ENCODE data around the gene MYO1G. TPM values are rescaled to one million over a fixed set of nuclear protein-coding genes. Genes with fewer than 3 reads are reported as not detected.

MYO1G gene
- total and polyA plus RNA-seq, 2 donors, result 47.0 to 56.2 TPM

GRCh38 chr7:44984478-44984758 is 5.6 kb upstream of the MYO1G start:
- Histone ChIP-seq H3K36me3 (ENCODE audit: control insufficient read depth in 2 of 2, insufficient read depth in 2 of 2, low read length in 1 of 2) (peaks cover 32 to 39% of the 10 kb centered on the region in 2 donors), H3K27me3 (ENCODE audit: control insufficient read depth in 2 of 2, insufficient read depth in 1 of 2, low read length in 1 of 2) (no peaks in the 10 kb centered on the region), H3K9me3 (ENCODE audit: control insufficient read depth in 2 of 2, insufficient read depth in 1 of 2, low read length in 1 of 2) (no peaks in the 10 kb centered on the region), H3K4me3 (ENCODE audit: low read length in 2 of 2) (peak overlapping the region in 1 of 2 donors; percentile 72), H3K4me1 (ENCODE audit: control insufficient read depth in 2 of 2, insufficient read depth in 2 of 2, low read length in 2 of 2) (peaks cover 33 to 55% of the 10 kb centered on the region in 2 donors), H3K27ac (ENCODE audit: low read depth in 1 of 2, low read length in 1 of 2) (no peak overlapping the region)
- WGBS, result 75% methylated on average over 3 of the region's 3 CpGs
- DNase-seq (ENCODE audit: low read depth in 6 of 9, low spot score in 9 of 9), result no peak

- WGBS, result 96% methylated on average over 6 of the region's 6 CpGs
- H3K4me1 ChIP-seq (ENCODE audit: control insufficient read depth in 2 of 2, insufficient read depth in 2 of 2, low read length in 2 of 2), result peaks cover 37 to 60% of the 10 kb centered on the region in 2 donors
- no peak overlapping the region for H3K4me3 ChIP-seq (ENCODE audit: low read length in 2 of 2)
- no peaks in the 10 kb centered on the region for H3K9me3 ChIP-seq (ENCODE audit: control insufficient read depth in 2 of 2, insufficient read depth in 1 of 2, low read length in 1 of 2)
- peaks cover 32 to 39% of the 10 kb centered on the region in 2 donors for H3K36me3 ChIP-seq (ENCODE audit: control insufficient read depth in 2 of 2, insufficient read depth in 2 of 2, low read length in 1 of 2)
- H3K27me3 ChIP-seq (ENCODE audit: control insufficient read depth in 2 of 2, insufficient read depth in 1 of 2, low read length in 1 of 2), result no peaks in the 10 kb centered on the region
- DNase-seq (ENCODE audit: low read depth in 6 of 9, low spot score in 9 of 9), result no peak
- H3K27ac ChIP-seq (ENCODE audit: low read depth in 1 of 2, low read length in 1 of 2), result no peak overlapping the region
Measured at GRCh38 chr7:44983742-44984477, 5.1 kb upstream of the MYO1G start.

- Histone ChIP-seq H3K27me3 (ENCODE audit: control insufficient read depth in 2 of 2, insufficient read depth in 1 of 2, low read length in 1 of 2) (no peaks in the 10 kb centered on the region), H3K4me3 (ENCODE audit: low read length in 2 of 2) (no peak overlapping the region), H3K9me3 (ENCODE audit: control insufficient read depth in 2 of 2, insufficient read depth in 1 of 2, low read length in 1 of 2) (no peaks in the 10 kb centered on the region), H3K36me3 (ENCODE audit: control insufficient read depth in 2 of 2, insufficient read depth in 2 of 2, low read length in 1 of 2) (peaks cover 32 to 39% of the 10 kb centered on the region in 2 donors), H3K4me1 (ENCODE audit: control insufficient read depth in 2 of 2, insufficient read depth in 2 of 2, low read length in 2 of 2) (peaks cover 37 to 68% of the 10 kb centered on the region in 2 donors), H3K27ac (ENCODE audit: low read depth in 1 of 2, low read length in 1 of 2) (peak overlapping the region in 1 of 2 donors; percentile 8)
- 94% methylated on average over 1 of the region's 1 CpG for WGBS
- no peak for DNase-seq (ENCODE audit: low read depth in 6 of 9, low spot score in 9 of 9)
Measured at GRCh38 chr7:44982970-44983369, 4.2 kb upstream of the MYO1G start.

GRCh38 chr7:44982535-44982923 is 3.7 kb upstream of the MYO1G start:
- no peak for DNase-seq (ENCODE audit: low read depth in 6 of 9, low spot score in 9 of 9)
- H3K27ac ChIP-seq (ENCODE audit: low read depth in 1 of 2, low read length in 1 of 2), result peak overlapping the region in 1 of 2 donors; percentile 8
- 97% methylated on average over 1 of the region's 1 CpG for WGBS
- no peaks in the 10 kb centered on the region for H3K9me3 ChIP-seq (ENCODE audit: control insufficient read depth in 2 of 2, insufficient read depth in 1 of 2, low read length in 1 of 2)
- no peaks in the 10 kb centered on the region for H3K27me3 ChIP-seq (ENCODE audit: control insufficient read depth in 2 of 2, insufficient read depth in 1 of 2, low read length in 1 of 2)
- H3K4me3 ChIP-seq (ENCODE audit: low read length in 2 of 2), result no peak overlapping the region
- peaks cover 38 to 72% of the 10 kb centered on the region in 2 donors for H3K4me1 ChIP-seq (ENCODE audit: control insufficient read depth in 2 of 2, insufficient read depth in 2 of 2, low read length in 2 of 2)
- H3K36me3 ChIP-seq (ENCODE audit: control insufficient read depth in 2 of 2, insufficient read depth in 2 of 2, low read length in 1 of 2), result peaks cover 32 to 39% of the 10 kb centered on the region in 2 donors

GRCh38 chr7:44981035-44981706 is 2.4 kb upstream of the MYO1G start:
- peak in 1 of 9 donors; percentile 47 for DNase-seq (ENCODE audit: low read depth in 6 of 9, low spot score in 9 of 9)
- Histone ChIP-seq H3K4me1 (ENCODE audit: control insufficient read depth in 2 of 2, insufficient read depth in 2 of 2, low read length in 2 of 2) (peaks cover 43 to 79% of the 10 kb centered on the region in 2 donors), H3K36me3 (ENCODE audit: control insufficient read depth in 2 of 2, insufficient read depth in 2 of 2, low read length in 1 of 2) (peaks cover 40 to 50% of the 10 kb centered on the region in 2 donors)

GRCh38 chr7:44980393-44981034 is 1.7 kb upstream of the MYO1G start:
- Histone ChIP-seq H3K4me3 (ENCODE audit: low read length in 2 of 2) (no peak overlapping the region), H3K9me3 (ENCODE audit: control insufficient read depth in 2 of 2, insufficient read depth in 1 of 2, low read length in 1 of 2) (no peaks in the 10 kb centered on the region), H3K27me3 (ENCODE audit: control insufficient read depth in 2 of 2, insufficient read depth in 1 of 2, low read length in 1 of 2) (no peaks in the 10 kb centered on the region), H3K4me1 (ENCODE audit: control insufficient read depth in 2 of 2, insufficient read depth in 2 of 2, low read length in 2 of 2) (peaks cover 43 to 77% of the 10 kb centered on the region in 2 donors), H3K36me3 (ENCODE audit: control insufficient read depth in 2 of 2, insufficient read depth in 2 of 2, low read length in 1 of 2) (peaks cover 47 to 55% of the 10 kb centered on the region in 2 donors), H3K27ac (ENCODE audit: low read depth in 1 of 2, low read length in 1 of 2) (peak overlapping the region; percentile 10 to 86)
- WGBS, result 62% methylated on average over 8 of the region's 8 CpGs
- DNase-seq (ENCODE audit: low read depth in 6 of 9, low spot score in 9 of 9), result peak in 1 of 9 donors; percentile 56

More at GRCh38 chr7:44981035-44981706, 2.4 kb upstream of the MYO1G start:
- WGBS, result 73% methylated on average over 7 of the region's 7 CpGs
- Histone ChIP-seq H3K27me3 (ENCODE audit: control insufficient read depth in 2 of 2, insufficient read depth in 1 of 2, low read length in 1 of 2) (no peaks in the 10 kb centered on the region), H3K27ac (ENCODE audit: low read depth in 1 of 2, low read length in 1 of 2) (peak overlapping the region; percentile 67 to 86), H3K9me3 (ENCODE audit: control insufficient read depth in 2 of 2, insufficient read depth in 1 of 2, low read length in 1 of 2) (no peaks in the 10 kb centered on the region), H3K4me3 (ENCODE audit: low read length in 2 of 2) (no peak overlapping the region)

- H3K4me1 ChIP-seq (ENCODE audit: control insufficient read depth in 2 of 2, insufficient read depth in 2 of 2, low read length in 2 of 2), result peaks cover 36 to 69% of the 10 kb centered on the region in 2 donors
- WGBS, result 77% methylated on average over 8 of the region's 8 CpGs
Measured at GRCh38 chr7:44979481-44980392, 922 bp upstream of the MYO1G start.

GRCh38 chr7:44977959-44978335 is 868 bp downstream of the MYO1G start:
- 7% methylated on average over 6 of the region's 6 CpGs for WGBS
- H3K9me3 ChIP-seq (ENCODE audit: control insufficient read depth in 2 of 2, insufficient read depth in 1 of 2, low read length in 1 of 2), result no peaks in the 10 kb centered on the region
- peaks cover 35 to 64% of the 10 kb centered on the region in 2 donors for H3K4me1 ChIP-seq (ENCODE audit: control insufficient read depth in 2 of 2, insufficient read depth in 2 of 2, low read length in 2 of 2)
- no peak for DNase-seq (ENCODE audit: low read depth in 6 of 9, low spot score in 9 of 9)
- H3K27me3 ChIP-seq (ENCODE audit: control insufficient read depth in 2 of 2, insufficient read depth in 1 of 2, low read length in 1 of 2), result no peaks in the 10 kb centered on the region
- peaks cover 47 to 55% of the 10 kb centered on the region in 2 donors for H3K36me3 ChIP-seq (ENCODE audit: control insufficient read depth in 2 of 2, insufficient read depth in 2 of 2, low read length in 1 of 2)
- H3K4me3 ChIP-seq (ENCODE audit: low read length in 2 of 2), result peak overlapping the region; percentile 62 to 81
- peak overlapping the region; percentile 86 to 93 for H3K27ac ChIP-seq (ENCODE audit: low read depth in 1 of 2, low read length in 1 of 2)

More at GRCh38 chr7:44979481-44980392, 922 bp upstream of the MYO1G start:
- Histone ChIP-seq H3K4me3 (ENCODE audit: low read length in 2 of 2) (peak overlapping the region; percentile 62 to 81), H3K36me3 (ENCODE audit: control insufficient read depth in 2 of 2, insufficient read depth in 2 of 2, low read length in 1 of 2) (peaks cover 47 to 55% of the 10 kb centered on the region in 2 donors), H3K9me3 (ENCODE audit: control insufficient read depth in 2 of 2, insufficient read depth in 1 of 2, low read length in 1 of 2) (no peaks in the 10 kb centered on the region), H3K27me3 (ENCODE audit: control insufficient read depth in 2 of 2, insufficient read depth in 1 of 2, low read length in 1 of 2) (no peaks in the 10 kb centered on the region), H3K27ac (ENCODE audit: low read depth in 1 of 2, low read length in 1 of 2) (peak overlapping the region; percentile 86 to 93)
- no peak for DNase-seq (ENCODE audit: low read depth in 6 of 9, low spot score in 9 of 9)
